Measurements from ENCODE around the gene ZNF592.
"Not testable (repeated sequence)": the region's sequence is repeated elsewhere in the genome, so short reads cannot be mapped to it uniquely, and the experiment has no call there.

Gene ZNF592

GRCh38 chr15:84741121-84741520 lies 7.3 kb upstream of the ZNF592 start:
- no peak for DNase-seq (ENCODE audit: low read depth in 2 of 2)

DNA sequence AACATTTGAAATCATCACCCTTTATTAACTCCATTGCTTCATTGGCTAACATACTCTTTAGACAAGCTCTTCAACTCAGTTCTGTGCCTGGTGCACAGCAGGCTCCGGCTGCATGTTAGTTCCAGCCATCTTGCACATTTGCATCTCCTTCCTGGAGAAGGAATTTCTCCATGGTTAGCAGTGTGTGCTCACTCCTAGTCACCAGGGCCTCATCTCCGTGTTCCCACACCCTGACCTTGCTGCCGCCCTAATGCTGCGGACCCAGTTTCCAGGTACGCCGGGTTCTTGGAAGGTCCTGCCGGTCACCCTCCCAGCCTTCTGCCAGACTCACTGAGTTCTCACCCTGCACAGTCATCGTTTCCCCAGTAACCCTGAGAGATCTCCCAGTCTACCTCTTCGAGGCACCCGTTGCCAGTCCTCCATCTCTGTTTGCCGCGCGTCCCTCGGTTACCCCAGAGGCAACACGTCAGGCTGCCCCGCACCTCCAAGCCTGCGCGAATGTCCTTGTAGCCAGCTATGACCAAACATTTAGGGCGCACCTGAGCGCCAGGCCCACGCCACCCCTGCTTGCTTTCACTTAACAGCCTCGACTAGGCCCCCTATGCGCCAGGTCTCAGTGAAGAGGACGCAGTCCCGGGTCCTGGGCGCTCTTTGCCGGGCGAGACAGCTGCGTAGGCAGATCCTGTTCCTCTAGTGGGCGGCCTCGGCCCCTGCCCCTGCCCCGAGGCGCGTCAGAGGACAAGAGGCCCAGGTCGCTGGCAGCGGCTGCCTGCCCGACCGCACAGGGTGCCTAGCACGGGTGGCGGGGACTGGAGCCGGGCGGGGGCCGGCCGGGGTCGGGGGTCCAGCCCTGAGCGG lies 747 bp upstream of the ZNF592 start:
- peak in 1 of 2 donors; percentile 43 for DNase-seq (ENCODE audit: low read depth in 2 of 2)

DNA sequence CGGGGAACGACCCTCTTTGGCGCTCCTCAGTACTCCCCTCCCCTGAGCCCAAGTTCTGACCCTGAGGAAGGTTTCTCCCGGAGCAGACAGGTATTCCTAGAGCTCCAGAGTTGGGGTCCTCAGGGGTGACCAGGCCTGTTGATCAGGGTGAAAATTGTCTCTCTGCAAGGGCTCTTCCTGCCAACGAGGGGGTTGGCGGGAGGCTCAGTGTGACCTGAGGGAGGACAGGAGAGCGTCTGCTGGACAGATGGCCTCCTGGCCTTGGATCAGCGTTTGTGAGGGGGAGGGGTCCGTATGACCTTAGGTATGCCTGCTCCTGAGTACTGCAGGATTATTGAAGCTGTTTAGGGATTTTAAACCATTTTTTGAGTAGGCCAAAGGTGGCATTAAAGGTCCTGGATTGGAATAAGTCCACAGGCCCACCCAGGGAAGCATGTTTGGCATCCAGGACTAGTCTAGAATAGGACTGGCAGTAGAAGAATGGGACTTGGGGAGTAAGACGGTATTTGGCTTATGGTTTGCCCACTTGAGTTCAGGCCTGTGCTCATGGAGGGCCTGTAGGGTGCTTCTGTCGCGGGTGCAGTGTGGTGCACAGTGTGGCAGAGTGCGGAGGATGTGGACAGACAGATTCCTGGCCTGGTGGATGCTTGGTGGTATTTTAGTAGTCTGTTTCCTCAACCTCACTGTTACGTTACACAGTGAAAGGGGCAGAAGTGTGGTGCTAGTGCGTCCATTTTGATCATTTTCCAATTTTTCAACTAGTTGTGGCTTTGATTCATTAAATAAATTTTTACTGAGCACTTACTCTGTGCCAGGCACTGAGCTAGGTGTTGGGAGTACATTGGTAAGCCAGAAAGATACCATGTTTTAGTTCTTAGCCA lies 959 bp downstream of the ZNF592 start:
- DNase-seq (ENCODE audit: low read depth in 2 of 2) = no peak

DNA sequence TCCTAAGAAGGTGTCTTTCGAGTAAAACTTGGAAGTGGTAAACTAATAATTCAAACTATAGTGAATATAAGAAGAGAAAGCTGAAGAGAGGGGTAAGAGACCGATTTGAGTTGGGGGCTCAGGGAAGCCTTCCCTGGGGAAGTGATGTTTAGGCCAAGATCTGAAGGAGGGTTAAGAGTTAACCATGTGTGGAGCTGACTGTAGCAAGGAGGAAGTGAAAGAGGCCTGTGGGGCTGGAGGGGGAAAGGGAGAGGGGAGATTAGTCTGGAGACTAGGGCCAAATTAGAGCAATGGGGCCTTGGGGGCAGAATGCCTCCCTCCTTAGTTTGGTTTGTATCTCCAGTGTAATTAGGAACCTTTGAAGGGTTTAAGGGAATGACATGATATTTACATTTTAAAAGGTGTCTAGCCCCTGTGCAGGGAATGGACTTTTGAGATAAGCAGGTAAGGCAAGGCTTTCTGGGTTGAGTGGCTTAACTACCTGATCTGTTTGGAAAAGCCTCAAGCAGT lies 2.2 kb downstream of the ZNF592 start:
- DNase-seq (ENCODE audit: low read depth in 2 of 2) = no peak

- not testable (repeated sequence) for DNase-seq (ENCODE audit: low read depth in 2 of 2)
Observed at GRCh38 chr15:84751721-84752120, 3.3 kb downstream of the ZNF592 start.

- DNase-seq (ENCODE audit: low read depth in 2 of 2) = no peak
Observed at GRCh38 chr15:84752195-84752594, 3.8 kb downstream of the ZNF592 start.

DNA sequence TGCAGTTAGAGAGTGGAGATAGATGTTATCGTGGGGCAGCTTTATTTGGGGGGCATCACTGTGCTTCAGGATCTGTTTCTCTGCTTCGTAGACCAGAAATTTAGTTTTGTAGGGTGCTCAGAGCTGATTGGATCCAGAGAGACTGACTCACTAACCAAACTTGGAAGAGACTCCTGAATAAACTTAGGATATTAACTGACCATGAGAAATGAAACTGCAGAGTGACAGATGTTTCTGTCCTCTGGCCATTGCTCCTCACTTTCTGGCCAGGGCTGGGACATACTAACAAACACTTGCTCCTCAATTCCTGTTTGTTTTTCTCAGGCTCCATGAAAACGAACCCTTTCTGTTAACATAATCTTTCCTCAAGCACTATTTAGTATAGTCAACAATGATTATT lies 4.3 kb downstream of the ZNF592 start:
- no peak for DNase-seq (ENCODE audit: low read depth in 2 of 2)

GRCh38 chr15:84754889-84755288 lies 6.5 kb downstream of the ZNF592 start:
- DNase-seq (ENCODE audit: low read depth in 2 of 2) = not testable (repeated sequence)

GRCh38 chr15:84755736-84756527 lies 7.5 kb downstream of the ZNF592 start:
- DNase-seq (ENCODE audit: low read depth in 2 of 2) = no peak

DNA sequence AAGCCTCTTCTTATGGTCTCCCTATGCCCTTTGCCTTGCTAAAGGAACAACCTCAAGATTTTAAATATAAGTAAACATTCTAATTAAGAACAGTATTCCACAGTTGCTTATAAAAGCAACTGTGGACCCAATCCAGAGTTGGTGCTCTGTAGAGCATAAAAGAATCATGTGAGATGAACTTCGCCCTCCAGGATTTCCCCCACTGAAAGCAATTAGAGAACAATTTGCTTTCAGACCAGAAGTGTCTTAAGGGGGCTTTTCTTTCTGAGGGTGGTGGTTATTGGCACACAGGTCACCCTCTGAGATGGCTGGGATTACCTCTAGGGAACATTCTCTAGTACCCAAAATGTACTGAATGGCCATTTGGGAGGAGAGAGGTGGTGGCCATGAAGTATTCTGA lies 10.6 kb downstream of the ZNF592 start:
- no peak for DNase-seq (ENCODE audit: low read depth in 2 of 2)

GRCh38 chr15:84760219-84760618 lies 11.8 kb downstream of the ZNF592 start:
- no peak for DNase-seq (ENCODE audit: low read depth in 2 of 2)

GRCh38 chr15:84761607-84762131 lies 13.3 kb downstream of the ZNF592 start:
- no peak for DNase-seq (ENCODE audit: low read depth in 2 of 2)

DNA sequence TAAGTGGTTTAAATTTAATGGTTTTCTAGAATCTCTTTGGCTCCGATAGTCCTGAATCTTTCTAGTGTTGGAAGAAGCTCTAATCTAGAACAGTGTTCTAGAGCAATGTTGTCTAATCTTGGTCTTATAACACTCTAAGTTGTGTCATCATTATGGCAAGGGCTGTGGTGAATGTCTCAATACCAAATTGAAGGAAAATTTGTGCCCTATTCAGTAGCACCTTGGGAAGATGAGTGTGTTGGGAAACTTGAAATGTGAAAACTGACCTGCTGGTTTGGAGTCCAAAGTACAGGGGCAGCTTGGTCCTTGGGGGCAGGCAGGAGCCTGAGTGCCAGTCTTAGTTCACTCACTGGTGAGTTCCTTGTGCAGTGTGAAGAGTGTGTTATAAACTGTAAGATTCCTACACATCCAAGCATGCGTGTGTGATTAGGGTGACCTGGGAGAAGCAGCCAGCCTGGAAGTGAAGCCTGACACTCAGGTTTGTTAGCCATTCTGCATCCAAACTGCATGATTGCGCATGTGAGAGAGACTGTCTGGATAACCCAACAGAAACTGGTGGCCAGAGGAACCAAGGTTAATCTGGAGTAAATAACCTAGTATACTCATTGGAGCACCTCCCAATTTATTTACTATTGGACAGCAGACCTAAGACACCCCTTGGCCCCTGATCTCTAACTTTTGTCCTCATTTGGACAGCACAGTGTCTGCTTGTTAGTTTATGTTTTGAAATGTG lies 14.6 kb downstream of the ZNF592 start:
- no peak for DNase-seq (ENCODE audit: low read depth in 2 of 2)

DNA sequence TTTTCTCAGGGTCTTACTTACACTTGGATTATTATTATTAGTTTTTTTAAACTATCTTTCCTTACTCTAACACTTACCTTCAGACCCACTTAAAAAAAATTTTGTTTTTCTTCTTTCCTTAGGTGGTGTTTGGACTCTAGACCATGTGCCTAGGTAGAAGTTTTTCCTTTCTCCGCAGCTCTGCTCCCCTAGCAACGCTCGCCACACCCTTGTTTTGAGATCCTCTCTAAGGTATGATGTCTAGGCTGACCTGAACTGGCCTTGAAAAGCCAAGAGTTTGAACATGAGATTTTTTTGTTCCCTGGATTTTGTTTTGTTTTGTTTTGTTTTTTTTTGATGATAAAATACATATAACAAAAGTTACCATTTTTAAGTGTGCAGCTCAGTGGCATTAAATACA lies 16.2 kb downstream of the ZNF592 start:
- no peak for DNase-seq (ENCODE audit: low read depth in 2 of 2)

GRCh38 chr15:84764989-84765388 lies 16.6 kb downstream of the ZNF592 start:
- DNase-seq (ENCODE audit: low read depth in 2 of 2) = no peak

DNA sequence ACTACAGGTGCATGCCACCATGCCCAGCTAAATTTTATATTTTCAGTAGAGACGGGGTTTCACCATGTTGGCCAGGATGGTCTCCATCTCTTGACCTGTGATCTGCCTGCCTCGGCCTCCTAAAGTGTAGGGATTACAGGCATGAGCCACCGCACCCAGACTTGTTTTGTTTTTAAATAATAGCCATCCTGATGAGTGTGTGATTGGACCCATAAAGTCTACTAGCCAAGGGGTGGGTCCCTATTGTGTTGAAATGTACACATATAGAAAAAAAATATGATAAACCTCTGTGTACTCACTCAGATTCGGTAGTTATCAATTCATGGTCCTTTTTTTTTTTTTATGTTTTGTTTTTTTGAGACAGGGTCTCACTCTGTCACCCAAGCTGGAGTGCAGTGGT lies 17.3 kb downstream of the ZNF592 start:
- no peak for DNase-seq (ENCODE audit: low read depth in 2 of 2)

- no peak for DNase-seq (ENCODE audit: low read depth in 2 of 2)
Observed at GRCh38 chr15:84766461-84767035, 18.2 kb downstream of the ZNF592 start.

GRCh38 chr15:84772031-84772430 lies 23.6 kb downstream of the ZNF592 start:
- DNase-seq (ENCODE audit: low read depth in 2 of 2) = no peak

DNA sequence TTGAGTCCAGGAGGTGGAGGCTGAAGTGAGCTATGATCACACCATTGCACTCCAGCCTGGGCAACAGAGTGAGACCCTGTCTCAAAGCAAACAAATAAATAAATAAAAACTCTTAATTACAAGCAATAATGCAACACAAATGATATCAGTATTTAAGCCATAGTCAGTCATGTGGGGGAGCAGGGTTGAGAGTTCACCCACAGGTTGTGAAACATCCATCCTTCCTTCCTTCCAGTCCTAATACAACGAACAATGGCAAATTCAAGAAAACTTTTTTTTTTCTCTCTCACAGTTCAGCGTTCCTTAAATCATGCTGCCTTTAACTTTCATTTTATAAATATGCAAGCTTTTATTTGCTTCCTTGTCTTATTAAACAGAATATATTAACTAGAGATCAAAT lies 24.1 kb downstream of the ZNF592 start:
- DNase-seq (ENCODE audit: low read depth in 2 of 2) = no peak

DNA sequence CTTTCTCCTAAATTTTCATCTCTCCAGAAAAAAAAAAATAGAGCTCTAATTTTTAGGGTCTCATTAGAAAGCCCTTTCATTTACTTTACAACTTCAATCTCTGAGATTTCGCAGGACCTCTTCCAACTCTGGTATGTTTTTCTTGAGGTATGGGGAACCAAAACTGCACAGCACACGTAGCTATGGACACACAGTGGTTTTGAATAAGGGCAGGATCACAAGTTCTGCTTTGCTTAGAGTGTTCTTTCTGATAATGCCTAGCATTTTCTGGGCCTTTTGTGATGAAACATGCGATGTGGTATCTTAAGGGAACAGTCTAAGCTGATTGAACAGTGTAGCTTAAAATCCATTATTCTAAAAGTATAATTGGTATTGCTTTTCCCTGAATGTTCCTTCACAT lies 25.3 kb downstream of the ZNF592 start:
- DNase-seq (ENCODE audit: low read depth in 2 of 2) = no peak
